H9 (cell line): ENCODE measurements around the gene THOC5. TPM values are rescaled to one million over a fixed set of nuclear protein-coding genes. Genes with fewer than 3 reads are reported as not detected.

Experiments used
- DNase-seq: peaks from one replicate; pipeline ENCODE4 v3.0.0-alpha.2; 2017
- H2AFZ ChIP-seq: one replicate; pipeline ENCODE4 v1.6.1; 2013; ENCODE audit warnings: mild to moderate bottlenecking, low read length, control low read depth, moderate library complexity
- H2AK5ac ChIP-seq: 2 replicates; pipeline ENCODE4 v1.6.1; 2013; ENCODE audit warnings: low read length, control low read depth, mixed read lengths; ENCODE audit not compliant: insufficient read length
- H2BK120ac ChIP-seq: one replicate; pipeline ENCODE4 v1.6.1; 2013; ENCODE audit warnings: low read depth, mild to moderate bottlenecking, low read length, control low read depth, inconsistent platforms; ENCODE audit not compliant: poor library complexity, severe bottlenecking
- H2BK12ac ChIP-seq: 2 replicates; pipeline ENCODE4 v1.6.1; 2013; ENCODE audit warnings: low read length, control low read depth, mixed read lengths, low read depth; ENCODE audit not compliant: insufficient read length
- H2BK15ac ChIP-seq: 2 replicates; pipeline ENCODE4 v1.6.1; 2013; ENCODE audit warnings: low read depth, low read length, control low read depth
- H2BK20ac ChIP-seq: one replicate; pipeline ENCODE4 v1.6.1; 2013; ENCODE audit warnings: low read depth, mild to moderate bottlenecking, low read length, control low read depth, inconsistent platforms; ENCODE audit not compliant: poor library complexity, severe bottlenecking
- H2BK5ac ChIP-seq: 2 replicates; pipeline ENCODE4 v1.6.1; 2013; ENCODE audit warnings: low read length, control low read depth, mixed read lengths; ENCODE audit not compliant: insufficient read length
- H3K14ac ChIP-seq: 2 replicates; pipeline ENCODE4 v1.6.1; 2013; ENCODE audit warnings: low read length, control low read depth; ENCODE audit not compliant: insufficient read depth
- H3K18ac ChIP-seq: 2 replicates; pipeline ENCODE4 v1.6.1; 2013; ENCODE audit warnings: low read depth, mild to moderate bottlenecking, mixed read lengths, low read length, control low read depth; ENCODE audit not compliant: insufficient read length
- H3K23ac ChIP-seq: 2 replicates; pipeline ENCODE4 v1.6.1; 2013; ENCODE audit warnings: low read length, control low read depth, mixed read lengths, low read depth; ENCODE audit not compliant: insufficient read length
- H3K23me2 ChIP-seq: 2 replicates; pipeline ENCODE4 v1.6.1; 2013; ENCODE audit warnings: low read depth, mild to moderate bottlenecking, mixed read lengths, low read length, control low read depth; ENCODE audit not compliant: insufficient read length, poor library complexity, severe bottlenecking
- H3K27ac ChIP-seq: 2 replicates; pipeline ENCODE4 v1.5.1; 2013; ENCODE audit warnings: low read length, control low read depth, mixed read lengths, low read depth; ENCODE audit not compliant: insufficient read length
- H3K27me3 ChIP-seq: 2 replicates; pipeline ENCODE4 v1.6.1; 2013; ENCODE audit warnings: low read length, control low read depth, inconsistent platforms; ENCODE audit not compliant: insufficient read depth
- H3K4ac ChIP-seq: 2 replicates; pipeline ENCODE4 v1.6.1; 2013; ENCODE audit warnings: low read depth, mild to moderate bottlenecking, control low read depth, inconsistent platforms, low read length, moderate library complexity
- H3K4me1 ChIP-seq: 2 replicates; pipeline ENCODE4 v1.6.1; 2013; ENCODE audit warnings: low read length, control low read depth, inconsistent platforms; ENCODE audit not compliant: insufficient read depth
- H3K4me2 ChIP-seq: 2 replicates; pipeline ENCODE4 v1.6.1; 2013; ENCODE audit warnings: low read length, control low read depth, mixed read lengths; ENCODE audit not compliant: insufficient read length, insufficient read depth
- H3K56ac ChIP-seq: 2 replicates; pipeline ENCODE4 v1.6.1; 2013; ENCODE audit warnings: low read depth, mild to moderate bottlenecking, mixed read lengths, low read length, control low read depth; ENCODE audit not compliant: insufficient read length
- H3K79me1 ChIP-seq: 2 replicates; pipeline ENCODE4 v1.6.1; 2013; ENCODE audit warnings: low read depth, mild to moderate bottlenecking, moderate library complexity, low read length, control low read depth, inconsistent platforms; ENCODE audit not compliant: insufficient read depth, poor library complexity, severe bottlenecking
- H3K79me2 ChIP-seq: 2 replicates; pipeline ENCODE4 v1.6.1; 2013; ENCODE audit warnings: low read length, control low read depth, inconsistent platforms; ENCODE audit not compliant: insufficient read depth
- H3K9ac ChIP-seq: 2 replicates; pipeline ENCODE4 v1.6.1; 2013; ENCODE audit warnings: low read length, control low read depth, mixed read lengths; ENCODE audit not compliant: insufficient read length; ENCODE audit errors: extremely low read depth
- H3K9me3 ChIP-seq: one replicate; pipeline ENCODE4 v1.6.1; 2013; ENCODE audit warnings: low read depth, low read length, inconsistent platforms; ENCODE audit not compliant: control insufficient read depth
- H3T11ph ChIP-seq: one replicate; pipeline ENCODE4 v1.6.1; 2013; ENCODE audit warnings: mild to moderate bottlenecking, low read length, control low read depth, inconsistent platforms
- H4K20me1 ChIP-seq: one replicate; pipeline ENCODE4 v1.6.1; 2013; ENCODE audit not compliant: control insufficient read depth, insufficient read length, insufficient read depth
- H4K5ac ChIP-seq: 2 replicates; pipeline ENCODE4 v1.6.1; 2013; ENCODE audit warnings: low read depth, mild to moderate bottlenecking, mixed read lengths, low read length, control low read depth; ENCODE audit not compliant: insufficient read length
- H4K8ac ChIP-seq: replicated peaks from 2 replicates; pipeline ENCODE4 v1.6.1; 2013; ENCODE audit warnings: low read length, control low read depth, mixed read lengths, low read depth; ENCODE audit not compliant: insufficient read length
- H4K91ac ChIP-seq: 2 replicates; pipeline ENCODE4 v1.6.1; 2013; ENCODE audit warnings: low read depth, mild to moderate bottlenecking, moderate library complexity, mixed read lengths, low read length, control low read depth; ENCODE audit not compliant: insufficient read length
- H3K27ac Mint-ChIP-seq, 3 experiments: 2 replicates in 2 of 3; 3 replicates in 1 of 3; pipeline ENCODE4 v1.8.0; 2020 to 2021; ENCODE audit warnings: mixed read lengths in 3 of 3, mild to moderate bottlenecking in 1 of 3, moderate library complexity in 1 of 3
- H3K27me3 Mint-ChIP-seq: 2 replicates; pipeline ENCODE4 v1.8.0; 2021; ENCODE audit warnings: low read depth, mild to moderate bottlenecking, moderate library complexity, mixed read lengths
- H3K36me3 Mint-ChIP-seq, 3 experiments: 2 replicates in 2 of 3; 3 replicates in 1 of 3; pipeline ENCODE4 v1.8.0; 2020 to 2021; ENCODE audit warnings: low read depth in 3 of 3, mixed read lengths in 3 of 3; ENCODE audit not compliant: insufficient read depth in 1 of 3
- H3K4me1 Mint-ChIP-seq, 2 experiments: 2 replicates each; pipeline ENCODE4 v1.8.0; 2020; ENCODE audit warnings: mixed read lengths in 2 of 2
- H3K4me3 Mint-ChIP-seq, 2 experiments: 2 replicates in 1 of 2; 3 replicates in 1 of 2; pipeline ENCODE4 v1.8.0; 2020 to 2021; ENCODE audit warnings: mild to moderate bottlenecking in 2 of 2, mixed read lengths in 2 of 2, moderate library complexity in 1 of 2
- H3K9me3 Mint-ChIP-seq, 2 experiments: 2 replicates in 1 of 2; 3 replicates in 1 of 2; pipeline ENCODE4 v1.8.0; 2020; ENCODE audit warnings: mild to moderate bottlenecking in 2 of 2, mixed read lengths in 2 of 2, moderate library complexity in 1 of 2
- CTCF ChIP-seq: fragments of 200-600 bp; sonication (generic); conservative IDR thresholded peaks from 3 replicates; pipeline ENCODE4 v1.8.0; 2021; ENCODE audit warnings: antibody characterized with exemption, mild to moderate bottlenecking
- WGBS: extraction: QIAGEN DNeasy Blood & Tissue Kit; methylation state at CpG from one replicate; pipeline ENCODE4 v1.1.7; 2013; ENCODE audit warnings: missing lambda C conversion rate, low lambda C conversion rate, mixed read lengths; ENCODE audit not compliant: insufficient read length; ENCODE audit errors: extremely low coverage; 5-methylcytosine and 5-hydroxymethylcytosine counted together
- total RNA-seq: library from RNA; stranded (reverse); gene quantifications from 2 replicates; pipeline ENCODE4 v1.2.1, GENCODE V29; 2021

THOC5 gene
- total RNA-seq, 1 experiment from 2014 or later: 71.8 TPM

DNA sequence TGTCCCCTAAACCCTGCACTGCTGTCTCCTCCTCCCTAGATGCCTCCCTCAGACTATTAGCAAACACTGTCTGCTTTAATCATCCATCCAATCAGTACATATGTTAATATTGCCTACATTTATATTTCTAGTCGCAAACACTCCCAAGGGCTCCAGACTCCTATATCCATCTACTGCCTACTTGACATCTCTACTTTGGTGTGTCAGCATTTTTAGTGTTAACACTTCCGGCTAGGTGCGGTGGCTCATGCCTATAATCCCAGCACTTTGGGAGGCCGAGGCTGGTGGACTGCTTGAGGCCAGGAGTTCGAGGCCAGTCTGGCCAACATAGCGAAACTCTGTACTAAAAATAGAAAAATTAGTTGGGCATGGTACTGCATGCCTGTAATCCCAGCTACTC, 5.5 kb upstream of the THOC5 start:
- Histone ChIP-seq H3K56ac (no peak overlapping the region), H3T11ph (no peak overlapping the region), H3K4me2 (no peak overlapping the region), H3K9me3 (no peaks in the 10 kb centered on the region), H3K18ac (no peak overlapping the region), H2AFZ (no peak overlapping the region), H3K79me2 (no peaks in the 10 kb centered on the region), H2BK120ac (no peak overlapping the region), H3K9ac (no peak overlapping the region), H4K20me1 (no peaks in the 10 kb centered on the region), H3K23ac (no peak overlapping the region), H3K14ac (no peak overlapping the region), H2BK20ac (no peak overlapping the region), H3K4me1 (no peaks in the 10 kb centered on the region), H3K79me1 (no peaks in the 10 kb centered on the region), H4K8ac (no peak overlapping the region), H3K27me3 (peaks cover 3% of the 10 kb centered on the region; the same call in 1 of the 2 replicates), H2BK15ac (no peak overlapping the region), H2AK5ac (no peak overlapping the region), H3K4ac (no peak overlapping the region), H4K5ac (no peak overlapping the region), H4K91ac (no peak overlapping the region), H3K27ac (no peak overlapping the region), H3K23me2 (no peaks in the 10 kb centered on the region), H2BK5ac (no peak overlapping the region), H2BK12ac (no peak overlapping the region)
- H3K4me3 Mint-ChIP-seq: no peak overlapping the region
- H3K4me1 Mint-ChIP-seq: no peaks in the 10 kb centered on the region
- no peak for TF ChIP-seq CTCF
- WGBS: no CpG with 5 or more reads among the region's 6 CpGs
- DNase-seq: no peak
- H3K36me3 Mint-ChIP-seq: peaks cover 46 to 86% (median 84%) of the 10 kb centered on the region in 3 experiments; a peak in 6 of 7 replicates
- H3K27ac Mint-ChIP-seq: no peak overlapping the region
- no peaks in the 10 kb centered on the region; the same call in 1 of the 2 replicates for H3K27me3 Mint-ChIP-seq
- no peaks in the 10 kb centered on the region for H3K9me3 Mint-ChIP-seq
